Measurements from ENCODE around the gene TSKU.
"Not testable (repeated sequence)": the region's sequence is repeated elsewhere in the genome, so short reads cannot be mapped to it uniquely, and the experiment has no call there.

TSKU gene

GRCh38 chr11:76788661-76789442, 5.7 kb downstream of the TSKU start:
- DNase-seq (ENCODE audit: low read depth), result no peak

GRCh38 chr11:76789443-76789719, 6.2 kb downstream of the TSKU start:
- DNase-seq (ENCODE audit: low read depth), result no peak

- DNase-seq (ENCODE audit: low read depth), result no peak
Measured at GRCh38 chr11:76790251-76790650, 7.1 kb downstream of the TSKU start.

- not testable (repeated sequence) for DNase-seq (ENCODE audit: low read depth)
Measured at GRCh38 chr11:76791002-76791770, 8.0 kb downstream of the TSKU start.

- no peak for DNase-seq (ENCODE audit: low read depth)
Measured at GRCh38 chr11:76791861-76792260, 8.7 kb downstream of the TSKU start.

- no peak for DNase-seq (ENCODE audit: low read depth)
Measured at GRCh38 chr11:76792505-76793264, 9.5 kb downstream of the TSKU start.

GRCh38 chr11:76793391-76794291, 10.5 kb downstream of the TSKU start:
- DNase-seq (ENCODE audit: low read depth), result no peak

- no peak for DNase-seq (ENCODE audit: low read depth)
Measured at GRCh38 chr11:76794371-76795289, 11.5 kb downstream of the TSKU start.

GRCh38 chr11:76795290-76795935, 12.3 kb downstream of the TSKU start:
- DNase-seq (ENCODE audit: low read depth), result no peak

- no peak for DNase-seq (ENCODE audit: low read depth)
Measured at GRCh38 chr11:76795936-76796441, 12.8 kb downstream of the TSKU start.

- no peak for DNase-seq (ENCODE audit: low read depth)
Measured at GRCh38 chr11:76796511-76797198, 13.5 kb downstream of the TSKU start.

GRCh38 chr11:76797341-76798201, 14.4 kb downstream of the TSKU start:
- DNase-seq (ENCODE audit: low read depth), result no peak

- DNase-seq (ENCODE audit: low read depth), result no peak
Measured at GRCh38 chr11:76798202-76798581, 15.0 kb downstream of the TSKU start.

GRCh38 chr11:76798671-76799065, 15.5 kb downstream of the TSKU start:
- no peak for DNase-seq (ENCODE audit: low read depth)

- DNase-seq (ENCODE audit: low read depth), result peak; percentile 56
Measured at GRCh38 chr11:76799066-76799804, 16.1 kb downstream of the TSKU start.

- no peak for DNase-seq (ENCODE audit: low read depth)
Measured at GRCh38 chr11:76800466-76801200, 17.5 kb downstream of the TSKU start.

GRCh38 chr11:76801225-76801624, 18.1 kb downstream of the TSKU start:
- no peak for DNase-seq (ENCODE audit: low read depth)

Data from stimulated activated CD4-positive, alpha-beta T cell treated with anti-CD3 and anti-CD28 coated beads, Interleukin-2, amount 100 ng/mL, for 4 hours (primary cell).